Stimulated activated CD8-positive, alpha-beta memory T cell treated with anti-CD3 and anti-CD28 coated beads, Interleukin-7, amount 100 ng/mL, for 4 hours (primary cell): Measurements from ENCODE around the gene IL26.
A peak's percentile ranks its signal among the peaks of the same experiment; 100 is the strongest.
"Not testable (repeated sequence)": the region's sequence is repeated elsewhere in the genome, so short reads cannot be mapped to it uniquely, and the experiment has no call there.

Source experiments
- DNase-seq, 2 donors: peaks; one replicate each; pipeline ENCODE4 v3.0.0-alpha.2; 2020; ENCODE audit warnings: low read depth in 2 of 2

The IL26 gene

GRCh38 chr12:68199127-68199526, 26.5 kb downstream of the IL26 start:
- no peak for DNase-seq

DNA sequence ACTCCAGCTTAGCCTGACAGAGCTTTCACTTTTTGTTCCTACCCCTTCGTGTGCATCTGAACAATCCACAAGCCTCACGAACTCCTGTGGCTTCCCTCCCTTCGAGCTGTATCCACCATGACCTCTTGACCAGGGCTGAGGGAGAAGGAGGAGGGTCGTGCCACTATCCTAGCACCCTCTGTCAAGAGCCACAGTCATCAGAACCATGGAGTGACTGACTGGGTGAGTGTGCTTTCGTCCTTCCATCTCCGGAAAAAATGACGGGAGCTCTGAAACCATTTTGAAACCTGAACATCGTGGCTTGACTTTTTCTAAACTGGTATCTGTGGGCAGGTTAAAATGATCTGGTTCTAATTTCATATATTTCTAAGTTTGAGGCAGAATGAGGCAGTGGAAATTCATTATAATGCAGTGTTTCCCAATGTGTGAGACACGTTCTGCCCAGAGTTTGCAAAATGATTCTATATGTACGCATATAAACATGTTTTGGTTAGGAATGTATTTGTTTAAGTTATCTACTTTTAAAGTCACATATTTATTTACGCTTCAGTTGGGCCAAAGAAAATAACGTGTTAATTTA, 27.0 kb downstream of the IL26 start:
- DNase-seq = no peak

GRCh38 chr12:68190301-68190700, 35.3 kb downstream of the IL26 start:
- DNase-seq = no peak

GRCh38 chr12:68189821-68190242, 35.8 kb downstream of the IL26 start:
- peak; percentile 22 to 52 for DNase-seq

DNA sequence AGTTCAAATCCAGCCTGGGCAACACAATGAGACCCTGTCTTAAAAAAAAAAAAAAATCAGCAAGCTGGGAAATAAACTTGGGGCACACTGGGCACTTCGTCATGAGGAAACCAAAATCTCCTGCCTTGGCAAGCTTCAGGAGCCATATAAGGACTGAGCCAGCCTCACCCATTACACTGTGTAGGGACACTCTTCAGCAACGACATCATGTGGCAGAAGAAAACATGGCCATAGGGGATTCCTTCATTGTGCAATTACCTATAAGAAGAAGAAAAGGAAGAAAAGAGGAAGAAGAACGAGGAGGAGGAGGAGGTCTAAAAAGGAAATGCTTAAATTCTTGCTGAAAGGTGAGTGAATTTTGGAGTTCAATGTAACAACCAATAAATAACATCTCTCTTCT, 40.0 kb downstream of the IL26 start:
- no peak for DNase-seq

DNA sequence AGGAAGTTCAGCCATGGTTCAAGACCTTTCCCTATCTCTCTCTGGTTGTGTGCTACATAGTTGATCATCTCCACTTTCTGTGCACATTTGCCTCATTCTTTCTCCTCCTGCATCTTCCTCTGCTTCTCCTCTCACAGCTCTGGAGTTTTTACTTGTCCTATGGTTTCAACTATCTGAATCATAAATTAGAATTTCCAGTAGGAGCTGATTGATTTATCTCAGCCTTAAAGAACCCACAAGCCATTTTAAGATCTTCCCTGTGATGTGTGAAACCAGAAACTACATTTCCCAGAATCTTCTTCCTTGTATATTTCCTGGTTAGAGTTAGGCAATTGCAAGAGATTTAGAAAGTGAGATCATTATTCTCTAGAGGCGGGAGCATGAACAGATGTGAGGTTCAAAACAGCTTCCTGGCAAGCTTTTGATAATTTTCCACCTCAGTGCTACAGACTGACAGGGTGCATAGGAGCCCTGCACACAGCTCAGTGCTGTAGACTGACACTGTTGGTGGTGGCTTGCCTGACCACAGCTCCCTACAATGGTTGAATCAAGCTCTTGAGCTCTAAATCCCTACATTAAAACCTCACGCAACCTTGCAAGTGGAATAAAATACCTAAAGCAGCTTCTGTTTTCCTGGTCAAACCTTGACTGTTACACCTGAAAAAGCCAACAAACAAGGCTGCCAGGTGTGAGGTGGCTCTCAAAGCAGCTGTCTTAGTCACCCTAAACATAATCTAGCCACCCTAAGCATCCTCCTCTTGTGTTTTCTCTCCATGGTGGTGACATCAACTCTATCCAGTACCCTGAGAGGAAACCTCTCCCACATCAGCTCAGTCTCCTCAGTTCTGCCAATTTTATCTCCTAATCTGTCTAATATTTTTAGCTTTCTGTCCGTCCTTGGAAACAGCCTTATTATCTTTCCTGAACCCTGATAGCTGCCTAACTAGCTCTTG, 44.5 kb downstream of the IL26 start:
- peak; percentile 34 to 49 for DNase-seq

DNA sequence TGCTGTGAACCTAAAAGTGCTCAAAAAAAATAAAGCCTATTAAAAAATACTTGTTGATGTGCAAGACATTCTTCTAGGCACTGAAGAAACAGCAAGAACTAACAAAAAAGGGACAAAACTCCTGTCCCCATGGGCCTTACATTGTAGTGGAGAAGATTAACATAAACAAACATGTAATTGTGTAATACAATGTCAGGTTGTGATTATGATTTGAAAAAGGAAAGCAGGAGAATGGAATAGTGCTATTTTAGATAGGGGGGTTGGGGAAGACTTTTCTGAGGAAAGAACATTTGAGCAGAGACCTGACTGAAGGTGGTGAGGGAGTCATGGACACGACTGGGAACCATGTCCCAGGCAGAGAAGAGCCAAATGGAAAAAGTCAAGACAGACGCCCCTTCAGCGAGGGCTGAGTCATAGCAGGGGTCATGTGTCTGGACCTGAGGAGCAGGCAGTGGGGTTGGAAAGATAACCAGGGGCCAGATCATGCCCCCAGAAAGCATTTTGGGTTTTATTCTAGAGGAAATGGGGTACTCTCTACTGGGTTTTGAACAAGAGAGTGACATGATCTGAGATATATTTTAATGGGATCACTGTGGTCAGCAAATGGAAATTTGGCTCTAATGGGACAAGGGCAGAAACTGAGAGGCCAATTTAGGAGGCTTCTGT, 46.7 kb downstream of the IL26 start:
- no peak for DNase-seq

GRCh38 chr12:68178184-68178583, 47.4 kb downstream of the IL26 start:
- no peak for DNase-seq

GRCh38 chr12:68177562-68177961, 48.0 kb downstream of the IL26 start:
- no peak for DNase-seq

DNA sequence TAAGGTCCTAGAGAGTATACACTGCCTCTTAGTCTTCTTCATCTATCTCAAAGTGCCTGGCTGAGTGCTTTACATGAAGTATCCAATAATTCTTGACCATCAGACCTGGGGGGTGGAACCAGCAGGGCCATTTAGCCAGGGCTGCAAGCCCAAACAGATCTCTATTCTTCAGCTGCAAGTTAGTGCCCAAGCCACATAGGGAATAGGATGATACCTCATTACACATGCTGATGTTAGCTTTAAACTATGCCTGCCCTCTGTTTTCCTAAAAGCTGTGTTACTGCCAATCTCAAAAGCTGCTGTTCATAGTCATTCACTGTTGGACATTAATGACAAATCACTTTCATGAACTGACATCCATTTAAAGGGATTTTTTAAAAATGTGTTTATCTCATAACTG, 49.4 kb downstream of the IL26 start:
- DNase-seq = no peak

GRCh38 chr12:68175557-68176061, 50.0 kb downstream of the IL26 start:
- peak; percentile 49 to 58 for DNase-seq

- DNase-seq = not testable (repeated sequence)
Measured at GRCh38 chr12:68174761-68175160, 50.8 kb downstream of the IL26 start.

GRCh38 chr12:68173792-68174191, 51.8 kb downstream of the IL26 start:
- DNase-seq = no peak

GRCh38 chr12:68170726-68171125, 54.9 kb downstream of the IL26 start:
- DNase-seq = no peak

DNA sequence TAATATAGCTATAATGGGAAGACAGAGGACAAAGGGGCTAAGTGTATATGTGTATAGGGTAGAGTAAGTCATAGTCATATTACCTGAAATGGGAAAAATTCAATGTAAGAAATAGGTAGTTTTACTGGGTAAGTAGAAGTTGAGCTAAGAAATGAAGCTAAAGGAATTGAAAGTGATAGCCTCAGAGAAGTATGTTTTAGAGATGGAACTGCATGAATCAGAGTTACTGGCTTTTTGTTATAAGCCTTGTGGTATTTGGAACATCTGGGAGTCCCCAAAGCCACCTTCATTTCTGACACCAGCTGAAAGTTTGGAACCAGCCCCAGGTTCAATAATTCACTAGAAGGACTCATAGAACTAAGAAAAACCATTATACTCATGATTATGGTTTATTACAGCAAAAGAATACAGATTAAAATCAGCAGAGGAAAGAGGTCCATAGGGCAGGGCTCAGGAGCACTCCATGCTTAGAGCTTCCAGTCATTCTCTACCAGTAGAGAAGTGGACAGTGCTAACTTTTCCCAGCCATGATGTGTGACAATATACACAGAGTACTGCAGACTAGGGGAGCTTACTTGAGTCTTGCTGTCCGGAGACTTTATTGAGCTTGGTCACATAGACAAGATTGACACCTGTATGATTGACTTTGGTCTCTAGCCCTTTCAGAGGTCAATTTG, 56.3 kb downstream of the IL26 start:
- DNase-seq = no peak

- no peak for DNase-seq
Measured at GRCh38 chr12:68166317-68166831, 59.2 kb downstream of the IL26 start.

DNA sequence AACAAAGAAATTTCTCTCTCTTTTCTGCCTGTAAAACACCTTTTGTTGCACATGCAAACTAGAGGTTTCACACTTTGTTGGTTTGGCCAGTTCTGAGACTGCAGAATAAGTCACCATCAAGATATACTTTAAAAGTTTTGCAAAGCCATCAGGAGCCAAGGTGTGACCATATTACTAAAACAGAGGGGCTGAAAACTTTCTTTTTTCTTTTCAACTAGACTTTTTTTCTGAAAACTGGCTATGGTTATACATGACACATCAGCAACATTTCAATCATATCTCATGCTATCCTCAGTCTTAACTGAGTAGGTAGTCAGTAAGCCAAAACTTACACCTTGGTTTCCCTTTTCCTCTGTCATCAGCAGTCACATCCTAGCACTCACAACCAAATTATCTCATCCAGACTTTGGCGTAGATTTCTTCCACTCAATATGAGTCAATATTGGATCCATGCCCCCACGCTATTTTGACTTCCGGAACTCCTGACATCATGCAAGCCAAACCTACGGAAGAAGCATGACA, 62.0 kb downstream of the IL26 start:
- DNase-seq = no peak

- no peak for DNase-seq
Measured at GRCh38 chr12:68162374-68162773, 63.2 kb downstream of the IL26 start.

DNA sequence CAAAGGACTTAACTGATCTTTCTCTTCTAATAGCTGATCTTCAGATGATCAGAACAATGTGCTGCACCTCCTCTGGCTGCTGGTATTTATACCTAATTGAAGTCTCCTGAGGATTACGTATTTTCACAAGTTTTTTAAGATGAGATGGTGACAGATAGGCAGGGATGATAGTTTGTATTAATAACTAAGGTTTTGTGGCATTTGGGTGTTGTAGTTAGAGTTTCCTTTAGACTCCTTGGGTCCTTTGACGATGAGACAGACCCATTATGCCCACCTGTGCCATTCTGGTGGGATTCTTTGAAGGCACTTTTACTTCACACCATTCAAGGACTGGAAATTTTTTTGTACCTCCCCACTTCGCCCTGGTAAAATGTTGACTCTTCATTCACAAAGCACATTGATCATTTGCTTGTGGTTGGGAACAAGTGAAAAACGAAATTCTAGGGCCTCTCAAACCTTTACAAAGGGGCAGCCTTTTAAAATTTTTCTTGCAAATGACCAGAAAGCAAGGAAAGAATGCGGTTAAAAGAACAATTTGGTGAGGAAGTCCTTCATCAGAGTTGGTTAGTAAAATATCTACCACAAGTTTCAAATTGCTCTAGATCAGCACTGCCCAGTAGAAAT, 65.8 kb downstream of the IL26 start, which contains the start of gene IFNG:
IFNG (minus strand) TSS at position 60 of the 624 bp plus-strand sequence. CDS start 125 bp downstream, outside the sequence.
- DNase-seq = no peak

- DNase-seq = no peak
Measured at GRCh38 chr12:68158432-68158831, 67.2 kb downstream of the IL26 start.

DNA sequence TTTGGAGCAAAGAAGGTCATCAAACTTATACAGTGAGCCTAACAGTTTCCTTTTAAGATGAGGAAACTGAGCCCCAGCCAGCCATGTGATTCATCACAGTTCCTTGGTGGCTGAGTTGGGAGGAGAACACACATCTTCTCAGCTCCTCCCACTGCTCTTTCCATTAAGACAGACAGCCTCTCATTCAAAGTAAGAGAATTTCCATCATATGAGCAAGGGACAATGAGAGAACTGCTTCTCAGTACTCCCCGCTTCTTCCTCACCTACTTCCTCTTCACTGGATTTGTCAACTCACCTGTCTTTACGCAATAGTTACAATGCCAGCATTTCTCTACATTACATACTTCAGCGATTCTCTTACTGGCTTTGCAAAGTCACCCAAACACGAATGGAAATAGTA, 68.2 kb downstream of the IL26 start:
- no peak for DNase-seq
